Activated T-helper 2 cell treated with anti-CD3 and anti-CD28 coated beads, Interferon-gamma antibody, Interleukin-2, Interleukin-4, amounts not matched to agents 10 μg/mL and 5 μg/mL and 100 μg/mL, durations not matched to agents 14 hours and 24 hours and 36 hours (primary cell): ENCODE results near the gene NCBP2L. TPM values are rescaled to one million over a fixed set of nuclear protein-coding genes. Genes with fewer than 3 reads are reported as not detected.

ENCODE experiments used
- DNase-seq: peaks from one replicate; pipeline ENCODE4 v3.0.0; 2021; ENCODE audit warnings: low spot score
- H3K27ac Mint-ChIP-seq: one replicate; pipeline ENCODE4 v1.8.0; 2021; ENCODE audit warnings: mixed read lengths
- H3K27me3 Mint-ChIP-seq: one replicate; pipeline ENCODE4 v1.8.0; 2021; ENCODE audit warnings: low read depth, mixed read lengths
- H3K36me3 Mint-ChIP-seq: one replicate; pipeline ENCODE4 v1.8.0; 2021; ENCODE audit warnings: low read depth, mixed read lengths
- H3K4me1 Mint-ChIP-seq: one replicate; pipeline ENCODE4 v1.8.0; 2021; ENCODE audit warnings: low read depth, mixed read lengths
- H3K4me3 Mint-ChIP-seq: one replicate; pipeline ENCODE4 v1.8.0; 2021; ENCODE audit warnings: low read depth, mild to moderate bottlenecking, moderate library complexity, mixed read lengths
- H3K9me3 Mint-ChIP-seq: one replicate; pipeline ENCODE4 v1.8.0; 2021; ENCODE audit warnings: mixed read lengths
- intact Hi-C: fragments of 100-400 bp; cut with micrococcal nuclease; formaldehyde crosslinking; loops from one replicate; pipeline ENCODE4 v1.15.1; 2023
- total RNA-seq: library from RNA; stranded (reverse); gene quantifications from 2 replicates; pipeline ENCODE4 v1.2.3, GENCODE V29; 2022

The NCBP2L gene
- total RNA-seq, 1 donor from 2014 or later, result not detected

- intact Hi-C loops, result no loop called here
- Mint-ChIP-seq H3K4me3 (no peak overlapping the region), H3K4me1 (peaks cover under 1% of the 10 kb centered on the region), H3K36me3 (no peaks in the 10 kb centered on the region), H3K27ac (no peak overlapping the region), H3K9me3 (no peaks in the 10 kb centered on the region), H3K27me3 (no peaks in the 10 kb centered on the region)
- DNase-seq, result no peak
These were observed 17.0 kb upstream of the NCBP2L start for GRCh38 chrX:107760304-107761077.

DNA sequence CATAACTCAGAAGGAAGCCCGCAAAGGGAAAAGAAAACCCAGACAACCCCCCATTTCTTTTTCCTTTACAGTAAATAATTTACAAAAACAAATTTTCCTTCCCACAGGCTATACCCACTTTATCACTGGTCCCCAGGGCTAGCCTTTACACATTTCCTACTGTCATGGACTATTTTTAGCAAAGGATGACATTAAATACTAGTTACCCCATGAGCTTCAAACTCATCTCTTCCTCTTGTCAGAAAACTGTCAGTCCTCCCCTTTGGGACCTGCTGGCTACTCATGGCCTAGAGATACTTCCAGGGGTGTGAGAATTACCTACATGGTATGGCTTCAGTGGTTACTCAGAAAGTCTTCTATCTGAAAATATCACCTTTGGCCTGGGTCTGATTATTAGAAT, 13.9 kb upstream of the NCBP2L start:
- intact Hi-C loops, result no loop called here
- Mint-ChIP-seq H3K9me3 (no peaks in the 10 kb centered on the region), H3K36me3 (no peaks in the 10 kb centered on the region)

GRCh38 chrX:107764845-107765608, 12.5 kb upstream of the NCBP2L start:
- Mint-ChIP-seq H3K4me3 (no peak overlapping the region), H3K36me3 (no peaks in the 10 kb centered on the region), H3K9me3 (no peaks in the 10 kb centered on the region), H3K27ac (no peak overlapping the region), H3K4me1 (no peaks in the 10 kb centered on the region), H3K27me3 (peaks cover 4% of the 10 kb centered on the region)
- intact Hi-C loops, result no loop called here
- DNase-seq, result no peak

More for the DNA sequence above, 13.9 kb upstream of the NCBP2L start:
- Mint-ChIP-seq H3K27me3 (peaks cover 2% of the 10 kb centered on the region), H3K27ac (no peak overlapping the region), H3K4me1 (no peaks in the 10 kb centered on the region), H3K4me3 (no peak overlapping the region)
- DNase-seq, result no peak

GRCh38 chrX:107766470-107767150, 10.9 kb upstream of the NCBP2L start:
- intact Hi-C loops, result no loop called here
- Mint-ChIP-seq H3K36me3 (no peaks in the 10 kb centered on the region), H3K4me3 (no peak overlapping the region), H3K4me1 (no peaks in the 10 kb centered on the region), H3K9me3 (no peaks in the 10 kb centered on the region), H3K27me3 (peaks cover 6% of the 10 kb centered on the region), H3K27ac (no peak overlapping the region)
- DNase-seq, result no peak

DNA sequence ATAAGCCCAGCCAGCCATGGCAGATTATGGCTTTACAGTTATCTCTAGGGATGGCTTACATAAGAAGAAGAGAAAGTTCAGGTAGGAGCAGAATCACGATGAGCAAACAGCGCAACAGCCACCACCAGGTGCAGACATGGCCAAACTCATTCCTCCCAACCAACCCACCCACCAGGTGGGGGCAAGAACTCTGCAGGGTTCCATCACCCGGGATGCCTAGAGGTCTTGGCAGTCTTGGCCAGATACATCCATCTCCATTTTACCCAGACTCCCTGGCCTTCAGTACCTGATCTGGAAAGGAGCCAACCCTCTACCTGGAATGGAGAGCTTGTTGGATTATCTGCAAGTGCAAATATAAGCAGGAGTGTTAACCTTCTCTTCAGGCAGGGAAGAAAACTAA, 9.5 kb upstream of the NCBP2L start:
- Mint-ChIP-seq H3K27me3 (peaks cover 6% of the 10 kb centered on the region), H3K9me3 (no peaks in the 10 kb centered on the region), H3K27ac (no peak overlapping the region), H3K4me1 (no peaks in the 10 kb centered on the region), H3K36me3 (no peaks in the 10 kb centered on the region), H3K4me3 (no peak overlapping the region)
- DNase-seq, result no peak
- intact Hi-C loops, result no loop called here

DNA sequence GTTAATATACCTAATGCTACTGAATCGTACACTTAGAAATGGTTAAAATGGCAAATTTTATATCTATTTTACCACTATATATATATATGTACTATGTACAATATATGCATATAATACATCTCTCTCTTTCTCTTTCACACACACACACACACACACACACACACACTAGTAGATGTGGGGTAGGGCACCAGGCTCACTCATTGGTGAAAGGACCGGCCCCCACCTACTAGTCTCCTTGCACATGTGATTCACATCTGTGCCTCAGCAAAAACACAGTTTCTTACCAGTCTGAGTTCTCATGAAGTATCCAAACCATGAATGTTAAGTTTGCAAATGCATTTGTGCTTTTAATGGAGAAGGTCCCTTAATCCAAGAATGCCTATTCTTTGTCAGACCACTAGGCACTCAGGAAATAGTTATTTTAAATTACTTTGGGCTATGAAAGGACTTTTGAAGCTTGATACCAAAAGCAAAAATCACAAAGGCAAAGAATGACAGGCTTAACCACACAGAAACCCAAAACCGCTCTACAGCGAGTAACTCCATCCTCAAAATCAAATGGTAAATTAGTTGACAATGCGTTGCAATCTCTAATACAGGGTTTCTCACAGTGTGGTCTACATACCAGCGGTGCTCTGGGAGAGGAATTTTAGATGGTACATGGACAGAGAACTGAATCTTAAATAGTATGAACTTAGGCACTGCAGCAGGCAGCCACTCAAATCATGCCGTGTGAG, 7.8 kb upstream of the NCBP2L start:
- H3K4me3 Mint-ChIP-seq, result no peak overlapping the region
- H3K27me3 Mint-ChIP-seq, result peaks cover 17% of the 10 kb centered on the region
- intact Hi-C loops, result no loop called here
- no peak for DNase-seq
- H3K36me3 Mint-ChIP-seq, result no peaks in the 10 kb centered on the region
- no peaks in the 10 kb centered on the region for H3K4me1 Mint-ChIP-seq
- no peaks in the 10 kb centered on the region for H3K9me3 Mint-ChIP-seq
- H3K27ac Mint-ChIP-seq, result no peak overlapping the region

DNA sequence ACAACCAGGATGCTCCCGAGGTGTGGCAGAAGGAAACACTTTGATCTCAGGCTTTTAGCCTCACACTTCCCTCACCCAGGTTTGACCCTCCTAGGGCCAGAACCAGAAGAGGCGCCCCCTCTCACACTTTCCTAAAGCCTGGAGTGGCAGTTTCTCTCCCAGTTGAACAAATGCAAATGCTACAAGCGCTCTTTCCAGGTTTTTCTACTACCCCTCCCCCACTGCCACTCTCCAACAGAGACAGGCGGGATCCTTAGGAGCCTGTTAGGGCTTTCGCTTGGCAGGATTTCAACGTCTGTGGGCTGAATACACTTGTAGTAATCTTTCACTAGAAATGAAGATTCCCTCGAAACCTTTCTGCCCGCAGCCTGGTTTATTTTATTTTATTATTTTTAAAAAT, 4.3 kb upstream of the NCBP2L start:
- DNase-seq, result no peak
- Mint-ChIP-seq H3K9me3 (no peaks in the 10 kb centered on the region), H3K27me3 (peaks cover 24% of the 10 kb centered on the region), H3K27ac (no peak overlapping the region), H3K36me3 (no peaks in the 10 kb centered on the region), H3K4me1 (peaks cover 12% of the 10 kb centered on the region), H3K4me3 (no peak overlapping the region)
- intact Hi-C loops, result no loop called here

DNA sequence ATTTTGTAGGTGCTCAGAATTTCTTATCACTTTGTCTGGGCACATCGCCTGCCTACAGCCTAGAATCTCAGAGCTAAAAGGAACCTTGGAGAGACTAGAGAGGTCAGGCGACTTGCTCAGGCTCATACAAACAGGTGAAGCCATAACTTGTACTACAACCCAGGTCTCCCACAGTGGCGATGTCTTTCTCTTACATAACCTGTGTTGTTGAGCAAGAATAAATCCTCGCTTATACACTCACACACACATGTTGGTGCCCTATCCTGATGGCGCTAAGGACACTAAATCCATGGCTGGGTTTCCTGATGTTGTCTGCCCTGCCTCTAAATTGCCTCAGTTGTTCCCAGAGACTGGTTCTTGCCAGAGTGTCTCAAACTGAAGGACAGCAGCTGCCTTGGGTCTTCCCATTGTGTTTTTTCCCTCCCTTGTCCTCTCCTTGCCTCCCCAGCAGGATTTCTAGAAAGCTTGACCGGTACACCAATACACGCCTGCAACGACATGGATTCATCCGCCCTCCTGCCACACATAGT, 3.6 kb upstream of the NCBP2L start:
- Mint-ChIP-seq H3K9me3 (no peaks in the 10 kb centered on the region), H3K36me3 (no peaks in the 10 kb centered on the region), H3K27ac (no peak overlapping the region), H3K4me1 (peaks cover 12% of the 10 kb centered on the region), H3K4me3 (no peak overlapping the region), H3K27me3 (peaks cover 22% of the 10 kb centered on the region)
- intact Hi-C loops, result no loop called here
- no peak for DNase-seq

- intact Hi-C loops, result loop anchor here (1.0 to 5.0 kb wide), 3 partner anchors 51 to 238 kb away; no protein-coding TSS in a partner anchor
- Mint-ChIP-seq H3K9me3 (no peaks in the 10 kb centered on the region), H3K4me1 (peaks cover 12% of the 10 kb centered on the region), H3K27me3 (peaks cover 20% of the 10 kb centered on the region), H3K36me3 (no peaks in the 10 kb centered on the region), H3K4me3 (peak overlapping the region; percentile 51), H3K27ac (no peak overlapping the region)
- DNase-seq, result no peak
These were observed 2.4 kb upstream of the NCBP2L start for GRCh38 chrX:107775000-107775733.

DNA sequence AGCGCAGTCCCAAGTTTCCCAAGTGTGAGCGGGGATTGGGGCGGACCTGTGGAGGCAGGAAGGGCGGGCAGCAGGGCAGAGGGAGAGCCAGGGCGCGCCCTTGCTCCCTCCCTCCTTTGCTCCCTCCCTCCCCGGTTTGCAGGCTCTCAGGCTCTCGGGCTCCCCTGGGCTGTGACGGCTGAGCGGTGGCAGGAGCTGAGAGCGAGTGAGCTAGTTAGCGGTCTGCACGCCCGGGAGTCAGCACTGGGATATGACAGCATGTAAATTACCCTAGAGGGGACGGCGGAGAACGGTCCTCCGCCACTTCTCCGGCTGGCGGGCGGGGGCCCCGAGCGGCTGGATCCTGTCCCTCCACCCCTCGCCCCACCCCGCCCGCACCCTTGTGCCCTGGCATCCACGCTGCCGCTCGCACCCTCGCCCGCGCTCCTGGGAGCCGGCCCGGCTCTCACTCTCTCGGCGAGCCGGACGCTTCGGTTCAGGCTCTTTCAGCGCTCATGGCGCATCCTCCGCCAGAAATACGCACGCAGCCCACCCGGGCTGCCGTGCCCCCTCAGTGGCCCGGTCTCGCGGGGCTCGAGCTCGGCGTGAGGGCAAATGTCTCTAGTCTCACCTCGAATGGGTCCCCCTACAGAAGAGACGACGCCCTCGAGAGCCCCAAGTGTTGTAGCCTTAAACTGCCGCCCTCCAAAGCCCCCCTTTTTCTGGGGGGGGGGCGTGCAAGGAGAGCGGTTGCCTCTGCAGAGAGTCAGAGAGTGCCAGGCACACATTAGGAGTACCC, 1.6 kb upstream of the NCBP2L start, which contains the start of gene TSC22D3:
TSC22D3 (minus strand) TSS at position 54 of the 778 bp plus-strand sequence. CDS start 368 bp downstream, outside the sequence.
- no peak within 1 kb of the TSS for H3K27ac Mint-ChIP-seq

More for the DNA sequence above, 1.6 kb upstream of the NCBP2L start, which contains the start of gene TSC22D3:
- Mint-ChIP-seq H3K36me3 (no peaks in the 10 kb centered on the region), H3K9me3 (no peaks in the 10 kb centered on the region), H3K4me1 (peaks cover 12% of the 10 kb centered on the region), H3K27me3 (peaks cover 19% of the 10 kb centered on the region), H3K4me3 (peak within 1 kb of the TSS; percentile 82)
- DNase-seq, result peak; percentile 26
- intact Hi-C loops, result loop anchor here (1.0 to 5.0 kb wide), 5 partner anchors 50 to 239 kb away; no protein-coding TSS in a partner anchor
